Measurements from ENCODE around the gene KRT13.

KRT13 gene

GRCh38 chr17:41505007-41505808 lies at the start of gene KRT13:
TSS of gene KRT13 (minus strand) at chr17:41505612. CDS start at chr17:41505550, 62 bp downstream.
- no peaks in the 10 kb centered on the region for H3K27me3 ChIP-seq (replicated peaks)
- no peak for TF ChIP-seq CTCF (IDR thresholded peaks at IDR 0.05; ENCODE audit: low read depth, low read length, missing control alignments)
- DNase-seq = no peak
- H3K27ac ChIP-seq = no peak within 1 kb of the TSS
- in situ Hi-C loops (cut with HindIII; ENCODE audit: low pct_ligation_motif_present, low sequenced_read_pairs) = no loop called here
- no peaks in the 10 kb centered on the region for H3K36me3 ChIP-seq (replicated peaks)
- H3K4me3 ChIP-seq (ENCODE audit: low read depth, low read length) = no peak within 1 kb of the TSS

GRCh38 chr17:41553987-41554680 lies 48.7 kb upstream of the KRT13 start:
- Histone ChIP-seq H3K27me3 (replicated peaks) (peaks cover 1% of the 10 kb centered on the region), H3K36me3 (replicated peaks) (no peaks in the 10 kb centered on the region), H3K4me3 (ENCODE audit: low read depth, low read length) (no peak overlapping the region), H3K27ac (no peak overlapping the region)
- in situ Hi-C loops (cut with HindIII; ENCODE audit: low pct_ligation_motif_present, low sequenced_read_pairs) = no loop called here
- no peak for TF ChIP-seq CTCF (IDR thresholded peaks at IDR 0.05; ENCODE audit: low read depth, low read length, missing control alignments)
- no peak for DNase-seq

- Histone ChIP-seq H3K36me3 (replicated peaks) (no peaks in the 10 kb centered on the region), H3K27ac (no peak overlapping the region), H3K4me3 (ENCODE audit: low read depth, low read length) (no peak overlapping the region), H3K27me3 (replicated peaks) (peaks cover 1% of the 10 kb centered on the region)
- no peak for TF ChIP-seq CTCF (IDR thresholded peaks at IDR 0.05; ENCODE audit: low read depth, low read length, missing control alignments)
- in situ Hi-C loops (cut with HindIII; ENCODE audit: low pct_ligation_motif_present, low sequenced_read_pairs) = no loop called here
- DNase-seq = no peak
Observed at GRCh38 chr17:41553176-41553575, 47.8 kb upstream of the KRT13 start.

- in situ Hi-C loops (cut with HindIII; ENCODE audit: low pct_ligation_motif_present, low sequenced_read_pairs) = no loop called here
- H3K27ac ChIP-seq = no peak overlapping the region
- no peak overlapping the region for H3K4me3 ChIP-seq (ENCODE audit: low read depth, low read length)
- H3K36me3 ChIP-seq (replicated peaks) = no peaks in the 10 kb centered on the region
- no peak for DNase-seq
- no peak for TF ChIP-seq CTCF (IDR thresholded peaks at IDR 0.05; ENCODE audit: low read depth, low read length, missing control alignments)
- H3K27me3 ChIP-seq (replicated peaks) = peaks cover 1% of the 10 kb centered on the region
Observed at GRCh38 chr17:41552455-41552854, 47.0 kb upstream of the KRT13 start.

GRCh38 chr17:41551365-41551764 lies 46.0 kb upstream of the KRT13 start:
- no peak for DNase-seq
- in situ Hi-C loops (cut with HindIII; ENCODE audit: low pct_ligation_motif_present, low sequenced_read_pairs) = no loop called here
- H3K27ac ChIP-seq = no peak overlapping the region
- TF ChIP-seq CTCF (IDR thresholded peaks at IDR 0.05; ENCODE audit: low read depth, low read length, missing control alignments) = no peak
- H3K36me3 ChIP-seq (replicated peaks) = no peaks in the 10 kb centered on the region
- H3K4me3 ChIP-seq (ENCODE audit: low read depth, low read length) = no peak overlapping the region
- peaks cover 1% of the 10 kb centered on the region for H3K27me3 ChIP-seq (replicated peaks)
